ENCODE results near the gene SAPCD2.
A peak's percentile ranks its signal among the peaks of the same experiment; 100 is the strongest.

GRCh38 chr9:137049544-137050449 is 20.6 kb downstream of the SAPCD2 start:
- peak; percentile 73 for TF ChIP-seq CTCF (IDR thresholded peaks at IDR 0.05; ENCODE audit: low read depth, low read length, poor library complexity, severe bottlenecking)
- no peak for TF ChIP-seq EZH2phosphoT487 (IDR thresholded peaks at IDR 0.05; ENCODE audit: borderline replicate concordance, low read length)
